ENCODE measurements around the gene PRKCB.

The PRKCB gene

GRCh38 chr16:24253192-24253591 is 417.4 kb downstream of the PRKCB start:
- DNase-seq (ENCODE audit: low spot score) = no peak

DNA sequence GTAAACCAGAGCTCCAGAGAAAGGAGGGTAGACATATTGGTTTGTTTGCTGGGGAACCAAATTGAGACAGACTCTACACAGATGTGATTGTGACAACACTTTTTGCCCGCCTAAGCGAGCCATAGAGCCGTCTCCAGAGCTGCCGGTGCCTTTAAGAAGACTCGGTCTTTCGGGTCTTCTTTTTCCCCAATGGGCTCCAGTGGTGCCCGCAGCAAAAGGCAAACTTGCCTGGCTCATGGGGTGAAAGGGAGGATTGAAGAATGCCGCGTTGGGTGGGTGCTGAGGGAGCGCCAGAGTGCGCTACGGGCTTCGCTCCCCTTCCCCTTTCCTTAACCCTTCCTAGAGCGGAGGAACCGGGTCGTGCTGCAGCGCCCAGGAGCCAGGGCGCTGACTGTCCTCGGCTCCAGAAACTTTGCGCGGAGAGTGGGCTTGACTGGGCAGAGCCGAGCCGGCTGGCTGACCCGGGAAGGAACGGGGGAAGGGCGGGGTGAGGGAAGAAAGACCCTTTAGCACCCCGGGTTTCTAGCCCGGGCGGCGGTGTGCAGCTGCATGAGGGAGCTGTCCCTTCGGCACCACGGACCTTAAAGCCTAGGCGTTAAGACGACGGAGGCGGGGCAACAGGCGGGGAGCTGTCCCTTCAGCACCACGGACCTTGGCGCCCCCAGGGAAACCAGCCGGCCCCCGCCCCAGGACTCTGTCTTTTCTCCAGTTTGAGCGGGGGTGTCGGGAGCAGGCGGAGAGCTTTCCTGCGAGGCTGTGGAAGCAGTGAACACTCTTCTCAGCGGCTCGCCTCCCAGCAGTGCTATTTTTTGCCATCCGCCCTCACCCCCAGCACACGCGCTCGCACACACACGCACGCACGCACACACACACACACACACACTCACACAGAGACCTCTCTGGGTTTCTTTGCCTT is 419.9 kb downstream of the PRKCB start, which contains the start of gene CACNG3:
Gene CACNG3 (plus strand): TSS at position 880 of the 916 bp plus-strand sequence. CDS start 420 bp downstream, outside the sequence.
- DNase-seq (ENCODE audit: low spot score) = peak; percentile 69

DNA sequence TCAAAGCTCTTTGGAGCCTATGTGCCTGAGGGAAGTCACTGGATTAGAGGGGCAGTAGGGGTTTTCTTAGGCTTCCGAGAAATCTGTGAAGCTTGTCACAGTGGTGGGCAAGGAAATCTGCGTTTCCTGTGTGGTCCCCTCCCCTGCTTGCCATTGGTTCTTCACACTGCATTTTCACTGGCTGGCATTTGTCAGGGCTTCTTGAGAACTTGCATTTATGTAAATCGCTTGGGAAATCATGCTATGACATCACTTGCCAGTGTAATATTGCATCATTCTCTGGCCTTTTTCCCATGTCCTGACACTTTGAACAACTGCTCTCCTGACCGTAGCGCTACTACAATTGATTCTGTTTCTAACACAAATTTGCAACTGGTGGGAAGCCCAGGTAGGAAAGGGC is 422.2 kb downstream of the PRKCB start:
- no peak for DNase-seq (ENCODE audit: low spot score)

GRCh38 chr16:24258791-24259190 is 423.0 kb downstream of the PRKCB start:
- no peak for DNase-seq (ENCODE audit: low spot score)

DNA sequence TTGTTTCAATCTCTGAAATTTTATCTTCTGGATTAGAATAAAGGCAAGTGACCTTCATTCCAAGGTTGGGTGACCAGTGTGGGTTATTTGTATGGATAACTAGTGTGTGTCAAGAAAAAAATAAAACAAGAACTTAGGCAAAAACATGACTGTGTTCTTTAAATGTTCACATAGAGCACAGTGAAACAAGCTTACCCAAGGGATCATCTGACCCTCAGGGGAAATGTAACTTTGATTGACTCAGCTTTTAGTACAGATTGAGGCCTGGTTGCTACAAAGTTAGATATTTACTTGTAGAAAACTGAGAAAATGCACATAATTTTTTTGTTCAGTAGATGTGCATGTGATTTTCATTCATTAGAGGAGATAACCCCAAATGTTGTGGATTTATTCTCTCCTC is 427.0 kb downstream of the PRKCB start:
- DNase-seq (ENCODE audit: low spot score) = no peak
